Suprapubic skin (tissue), 4 donors: ENCODE data around the gene MYH8.

Source experiments
- CTCF ChIP-seq, 2 donors: fragments of 200-600 bp in 1 of 2; fragments of 450-650 bp in 1 of 2; sonication (generic) in 1 of 2; IDR thresholded peaks; one replicate each; pipeline ENCODE4 v1.5.1; 2016 to 2019; ENCODE audit warnings: antibody characterized with exemption in 2 of 2, mild to moderate bottlenecking in 1 of 2, moderate library complexity in 1 of 2
- EP300 ChIP-seq: sonication (generic); formaldehyde crosslinking; IDR thresholded peaks from one replicate; pipeline ENCODE4 v1.6.1; 2017; ENCODE audit warnings: antibody characterized with exemption
- POLR2A ChIP-seq, 2 donors: fragments of 450-650 bp; IDR thresholded peaks; one replicate each; pipeline ENCODE4 v1.6.1; 2017; ENCODE audit warnings: antibody characterized with exemption in 2 of 2, mild to moderate bottlenecking in 2 of 2, moderate library complexity in 2 of 2
- POLR2AphosphoS5 ChIP-seq, 3 donors: sonication (generic); formaldehyde crosslinking; IDR thresholded peaks; one replicate each; pipeline ENCODE4 v1.6.1; 2017; ENCODE audit warnings: antibody characterized with exemption in 3 of 3

- no peak for TF ChIP-seq POLR2A (IDR thresholded peaks at IDR 0.05)
- TF ChIP-seq CTCF (IDR thresholded peaks at IDR 0.05), result no peak
- TF ChIP-seq EP300, result no peak
- TF ChIP-seq POLR2AphosphoS5 (IDR thresholded peaks at IDR 0.05), result no peak
Observed at GRCh38 chr17:10394201-10394887, 27.4 kb downstream of the MYH8 start.
